ENCODE data around the gene GPSM1.

The GPSM1 gene

DNA sequence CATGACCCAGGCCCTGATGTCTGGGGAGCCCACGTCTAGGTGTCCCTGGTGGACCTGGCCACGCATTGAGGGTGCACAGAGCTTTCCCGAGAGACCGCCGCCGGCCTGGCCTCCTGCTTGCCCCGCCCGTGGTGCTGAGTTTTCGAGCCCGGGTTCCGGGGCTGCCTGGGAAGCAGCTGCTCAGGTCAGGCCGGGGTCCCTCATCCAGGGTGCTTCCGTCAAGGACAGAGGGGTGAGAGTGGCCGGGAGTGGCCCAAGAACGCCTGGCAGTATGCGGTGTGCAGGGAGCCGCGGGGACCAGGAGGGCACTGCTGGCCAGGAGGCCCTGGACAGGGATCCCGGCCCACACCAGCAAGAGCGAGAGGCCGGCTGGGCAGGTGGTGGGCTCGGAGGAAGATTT lies 43.0 kb upstream of the GPSM1 start:
- DNase-seq (no peak), ATAC-seq (ENCODE audit: insufficient read depth, low read depth) (no peak)
- no peaks in the 10 kb centered on the region for H3K36me3 ChIP-seq (ENCODE audit: insufficient read depth, low read length)
- H3K9me3 ChIP-seq (ENCODE audit: insufficient read depth, low read length, severe bottlenecking), result no peaks in the 10 kb centered on the region
- H3K27ac ChIP-seq (ENCODE audit: low read length), result no peak overlapping the region
- no peak for TF ChIP-seq EZH2 (IDR thresholded peaks at IDR 0.05; ENCODE audit: borderline replicate concordance, low read depth, low read length, severe bottlenecking)
- TF ChIP-seq, protein P1, sequence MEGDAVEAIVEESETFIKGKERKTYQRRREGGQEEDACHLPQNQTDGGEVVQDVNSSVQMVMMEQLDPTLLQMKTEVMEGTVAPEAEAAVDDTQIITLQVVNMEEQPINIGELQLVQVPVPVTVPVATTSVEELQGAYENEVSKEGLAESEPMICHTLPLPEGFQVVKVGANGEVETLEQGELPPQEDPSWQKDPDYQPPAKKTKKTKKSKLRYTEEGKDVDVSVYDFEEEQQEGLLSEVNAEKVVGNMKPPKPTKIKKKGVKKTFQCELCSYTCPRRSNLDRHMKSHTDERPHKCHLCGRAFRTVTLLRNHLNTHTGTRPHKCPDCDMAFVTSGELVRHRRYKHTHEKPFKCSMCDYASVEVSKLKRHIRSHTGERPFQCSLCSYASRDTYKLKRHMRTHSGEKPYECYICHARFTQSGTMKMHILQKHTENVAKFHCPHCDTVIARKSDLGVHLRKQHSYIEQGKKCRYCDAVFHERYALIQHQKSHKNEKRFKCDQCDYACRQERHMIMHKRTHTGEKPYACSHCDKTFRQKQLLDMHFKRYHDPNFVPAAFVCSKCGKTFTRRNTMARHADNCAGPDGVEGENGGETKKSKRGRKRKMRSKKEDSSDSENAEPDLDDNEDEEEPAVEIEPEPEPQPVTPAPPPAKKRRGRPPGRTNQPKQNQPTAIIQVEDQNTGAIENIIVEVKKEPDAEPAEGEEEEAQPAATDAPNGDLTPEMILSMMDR (IDR thresholded peaks at IDR 0.05; ENCODE audit: borderline replicate concordance, extremely low read depth, low read length, poor library complexity, severe bottlenecking), result no peak
- no peak overlapping the region for H2AFZ ChIP-seq (ENCODE audit: low read depth, low read length)
- no peaks in the 10 kb centered on the region for H3K79me2 ChIP-seq (ENCODE audit: insufficient read depth, low read length)
- no peak overlapping the region for H3K4me2 ChIP-seq (ENCODE audit: insufficient read depth, low read length)
- H3K27me3 ChIP-seq (ENCODE audit: insufficient read depth, low read length, poor library complexity), result no peaks in the 10 kb centered on the region
- no peaks in the 10 kb centered on the region for H4K20me1 ChIP-seq (ENCODE audit: insufficient read depth, low read length)
- H3K4me1 ChIP-seq (ENCODE audit: insufficient read depth, low read length), result no peaks in the 10 kb centered on the region
- H3K4me3 ChIP-seq (ENCODE audit: low read depth in 1 of 2, low read length in 2 of 2), result no peak overlapping the region
- H3K9ac ChIP-seq (ENCODE audit: low read depth, low read length), result no peak overlapping the region

DNA sequence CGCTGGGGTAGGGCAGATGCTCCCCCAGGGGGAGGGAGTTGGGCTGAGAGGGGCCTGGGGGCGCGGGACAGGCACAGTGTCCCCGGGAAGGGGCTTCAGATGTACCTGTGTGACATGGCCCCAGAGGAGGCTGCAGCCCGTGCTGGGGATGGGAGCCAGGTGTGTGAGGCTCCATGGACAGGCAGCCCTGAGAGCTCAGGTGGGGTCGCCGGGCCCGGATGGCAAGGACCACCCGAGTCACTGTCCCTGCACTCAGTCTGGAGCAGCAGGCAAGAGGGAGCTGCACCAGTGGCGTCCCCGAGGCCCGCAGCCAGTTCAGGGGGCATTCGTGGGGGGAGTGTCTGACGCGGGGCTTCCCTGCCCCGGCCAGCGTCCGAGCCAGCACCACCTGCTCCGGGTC lies 42.4 kb upstream of the GPSM1 start:
- Histone ChIP-seq H3K4me2 (ENCODE audit: insufficient read depth, low read length) (no peak overlapping the region), H3K27me3 (ENCODE audit: insufficient read depth, low read length, poor library complexity) (no peaks in the 10 kb centered on the region), H3K9me3 (ENCODE audit: insufficient read depth, low read length, severe bottlenecking) (no peaks in the 10 kb centered on the region), H4K20me1 (ENCODE audit: insufficient read depth, low read length) (no peaks in the 10 kb centered on the region), H3K36me3 (ENCODE audit: insufficient read depth, low read length) (no peaks in the 10 kb centered on the region), H3K27ac (ENCODE audit: low read length) (no peak overlapping the region), H3K79me2 (ENCODE audit: insufficient read depth, low read length) (no peaks in the 10 kb centered on the region), H2AFZ (ENCODE audit: low read depth, low read length) (no peak overlapping the region), H3K4me3 (ENCODE audit: low read depth in 1 of 2, low read length in 2 of 2) (no peak overlapping the region), H3K9ac (ENCODE audit: low read depth, low read length) (no peak overlapping the region), H3K4me1 (ENCODE audit: insufficient read depth, low read length) (no peaks in the 10 kb centered on the region)
- TF ChIP-seq, protein P1 (IDR thresholded peaks at IDR 0.05; ENCODE audit: borderline replicate concordance, extremely low read depth, low read length, poor library complexity, severe bottlenecking), result no peak
- TF ChIP-seq EZH2 (IDR thresholded peaks at IDR 0.05; ENCODE audit: borderline replicate concordance, low read depth, low read length, severe bottlenecking), result no peak
- ATAC-seq (ENCODE audit: insufficient read depth, low read depth), result no peak
- DNase-seq, result no peak

DNA sequence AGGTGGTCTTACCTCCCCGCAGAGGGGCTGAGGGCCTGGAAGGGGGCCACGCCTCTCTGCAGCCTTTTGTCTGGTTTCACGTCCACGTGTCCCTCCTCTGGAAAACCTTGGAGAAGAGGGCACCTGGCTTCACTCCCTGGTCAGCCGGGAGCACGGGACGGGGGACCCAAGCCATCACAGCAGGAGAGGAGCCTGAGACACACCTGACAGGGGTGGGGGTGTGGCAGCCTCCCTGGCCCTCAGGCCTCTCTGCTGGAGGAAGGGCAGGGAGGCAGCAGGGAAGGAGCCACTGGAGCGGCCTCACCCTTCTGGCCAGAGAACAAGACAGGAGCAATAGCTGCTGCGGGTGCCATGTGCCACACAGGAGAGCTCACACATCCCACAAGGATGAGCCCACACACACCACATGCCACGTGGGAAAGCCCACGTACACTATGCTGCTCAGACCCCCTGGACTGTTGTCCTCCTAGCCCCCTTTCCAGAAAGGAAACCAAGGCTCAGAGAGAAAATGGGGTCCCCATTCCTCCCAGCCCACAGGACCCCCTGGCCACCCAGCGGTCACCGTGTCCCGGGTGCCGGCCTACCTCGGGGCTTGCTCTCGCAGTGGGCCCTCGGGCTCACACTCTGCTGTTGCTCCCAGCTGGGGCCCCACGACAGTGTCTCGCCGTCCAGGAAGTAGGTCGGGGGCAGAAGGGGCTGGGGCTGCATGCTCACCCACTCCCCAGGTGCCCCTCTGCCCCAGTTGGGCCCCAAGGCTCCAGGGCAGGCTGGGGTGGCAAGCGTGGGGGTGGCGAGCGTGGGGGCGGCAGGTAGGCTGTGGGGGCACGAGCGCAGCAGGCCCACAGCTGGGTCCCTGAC lies 41.6 kb upstream of the GPSM1 start:
- ATAC-seq (ENCODE audit: insufficient read depth, low read depth), result no peak
- DNase-seq, result no peak
- H3K4me1 ChIP-seq (ENCODE audit: insufficient read depth, low read length), result no peaks in the 10 kb centered on the region
- no peaks in the 10 kb centered on the region for H4K20me1 ChIP-seq (ENCODE audit: insufficient read depth, low read length)
- H3K27me3 ChIP-seq (ENCODE audit: insufficient read depth, low read length, poor library complexity), result no peaks in the 10 kb centered on the region
- no peaks in the 10 kb centered on the region for H3K36me3 ChIP-seq (ENCODE audit: insufficient read depth, low read length)
- no peak overlapping the region for H3K4me2 ChIP-seq (ENCODE audit: insufficient read depth, low read length)
- H3K79me2 ChIP-seq (ENCODE audit: insufficient read depth, low read length), result no peaks in the 10 kb centered on the region
- H3K9ac ChIP-seq (ENCODE audit: low read depth, low read length), result no peak overlapping the region
- H3K4me3 ChIP-seq (ENCODE audit: low read depth in 1 of 2, low read length in 2 of 2), result no peak overlapping the region
- TF ChIP-seq, protein P1 (IDR thresholded peaks at IDR 0.05; ENCODE audit: borderline replicate concordance, extremely low read depth, low read length, poor library complexity, severe bottlenecking), result no peak
- no peak for TF ChIP-seq EZH2 (IDR thresholded peaks at IDR 0.05; ENCODE audit: borderline replicate concordance, low read depth, low read length, severe bottlenecking)
- H2AFZ ChIP-seq (ENCODE audit: low read depth, low read length), result no peak overlapping the region
- H3K9me3 ChIP-seq (ENCODE audit: insufficient read depth, low read length, severe bottlenecking), result no peaks in the 10 kb centered on the region
- H3K27ac ChIP-seq (ENCODE audit: low read length), result no peak overlapping the region

Measured in DND-41 (cell line).